ENCODE data around the gene AMN.

- TF ChIP-seq CTCF (IDR thresholded peaks at IDR 0.05) = no peak
- TF ChIP-seq POLR2AphosphoS5 (IDR thresholded peaks at IDR 0.05) = no peak
- TF ChIP-seq EP300 (IDR thresholded peaks at IDR 0.05) = no peak
Measured at GRCh38 chr14:102911991-102912761, 10.3 kb upstream of the AMN start.
